Astrocyte of the cerebellum (primary cell): ENCODE measurements around the gene AFF2.

Source experiments
- DNase-seq: peaks from one replicate; pipeline ENCODE4 v3.0.0-alpha.2; 2011; ENCODE audit warnings: low read depth
- H3K4me3 ChIP-seq: 2 replicates; pipeline ENCODE4 v1.5.1; 2011; ENCODE audit warnings: mild to moderate bottlenecking, low read depth, low read length, moderate library complexity
- in situ Hi-C: cut with HindIII; loops from 2 replicates; pipeline ENCODE4 v1.10.0; 2017; ENCODE audit warnings: low sequenced_read_pairs
- TF ChIP-seq, protein P1 (sequence below): IDR thresholded peaks from 2 replicates; pipeline ENCODE4 v1.5.1; 2012; ENCODE audit warnings: low read length, low read depth, moderate library complexity, mild to moderate bottlenecking; ENCODE audit errors: missing control alignments

Gene AFF2

DNA sequence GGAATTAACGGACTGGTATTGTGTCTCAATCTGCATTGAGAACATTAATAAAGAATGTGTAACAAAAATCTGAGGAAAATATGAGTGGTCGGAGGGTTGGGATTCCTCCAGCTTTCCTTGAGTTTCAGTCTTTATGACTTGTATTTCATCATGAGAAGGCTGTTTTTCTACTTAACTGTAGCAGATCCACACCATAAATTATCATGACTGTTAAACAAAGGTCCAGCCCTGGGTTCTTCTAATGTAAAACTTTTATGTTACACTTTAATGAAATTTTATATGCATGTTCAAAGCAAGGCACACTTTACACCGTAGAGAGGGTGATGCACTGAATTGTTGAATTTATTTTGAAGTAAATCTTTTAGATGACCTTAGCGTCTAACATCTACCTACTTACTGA is 7.0 kb downstream of the AFF2 start:
- in situ Hi-C loops: no loop called here
- no peak overlapping the region for H3K4me3 ChIP-seq
- TF ChIP-seq, protein P1, sequence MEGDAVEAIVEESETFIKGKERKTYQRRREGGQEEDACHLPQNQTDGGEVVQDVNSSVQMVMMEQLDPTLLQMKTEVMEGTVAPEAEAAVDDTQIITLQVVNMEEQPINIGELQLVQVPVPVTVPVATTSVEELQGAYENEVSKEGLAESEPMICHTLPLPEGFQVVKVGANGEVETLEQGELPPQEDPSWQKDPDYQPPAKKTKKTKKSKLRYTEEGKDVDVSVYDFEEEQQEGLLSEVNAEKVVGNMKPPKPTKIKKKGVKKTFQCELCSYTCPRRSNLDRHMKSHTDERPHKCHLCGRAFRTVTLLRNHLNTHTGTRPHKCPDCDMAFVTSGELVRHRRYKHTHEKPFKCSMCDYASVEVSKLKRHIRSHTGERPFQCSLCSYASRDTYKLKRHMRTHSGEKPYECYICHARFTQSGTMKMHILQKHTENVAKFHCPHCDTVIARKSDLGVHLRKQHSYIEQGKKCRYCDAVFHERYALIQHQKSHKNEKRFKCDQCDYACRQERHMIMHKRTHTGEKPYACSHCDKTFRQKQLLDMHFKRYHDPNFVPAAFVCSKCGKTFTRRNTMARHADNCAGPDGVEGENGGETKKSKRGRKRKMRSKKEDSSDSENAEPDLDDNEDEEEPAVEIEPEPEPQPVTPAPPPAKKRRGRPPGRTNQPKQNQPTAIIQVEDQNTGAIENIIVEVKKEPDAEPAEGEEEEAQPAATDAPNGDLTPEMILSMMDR: no peak
- no peak for DNase-seq

DNA sequence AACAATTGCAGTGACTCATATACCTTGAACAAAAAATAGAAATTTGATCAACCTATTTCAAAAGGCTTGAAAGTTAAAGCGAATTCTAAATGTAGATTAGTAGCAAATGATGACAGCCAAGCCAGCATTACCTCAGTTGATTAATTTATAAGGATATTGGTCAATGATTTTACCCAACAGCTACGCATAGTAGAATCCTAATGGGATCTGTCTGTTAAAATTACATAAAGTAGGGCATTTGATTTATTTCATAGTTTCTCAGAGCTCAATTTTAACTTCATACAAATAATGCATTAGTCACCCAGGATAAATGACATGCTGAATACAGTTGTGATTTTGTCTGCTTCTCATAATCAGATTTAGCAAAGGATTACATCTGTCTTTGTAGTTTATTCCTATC is 12.0 kb downstream of the AFF2 start:
- TF ChIP-seq, protein P1: no peak
- H3K4me3 ChIP-seq: no peak overlapping the region
- no peak for DNase-seq
- in situ Hi-C loops: no loop called here

DNA sequence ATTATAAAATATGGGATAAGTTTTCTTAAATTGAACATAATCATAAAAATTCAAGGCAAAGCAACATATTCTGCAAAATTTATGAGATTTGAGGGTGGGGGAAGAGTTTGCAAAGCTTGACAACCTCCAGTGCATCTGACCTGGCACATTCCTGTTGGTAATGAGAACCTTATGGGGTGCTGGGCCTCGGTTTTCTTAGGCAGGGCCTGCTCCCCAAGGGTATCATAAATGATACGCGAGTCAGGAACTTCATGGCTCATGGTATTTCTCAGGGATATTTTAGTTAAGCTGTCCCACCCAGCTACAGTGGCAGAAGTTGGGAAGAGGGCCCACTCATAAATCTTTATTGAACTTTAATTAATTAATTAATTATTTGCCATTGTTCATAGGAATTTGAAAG is 13.2 kb downstream of the AFF2 start:
- no peak overlapping the region for H3K4me3 ChIP-seq
- TF ChIP-seq, protein P1: no peak
- DNase-seq: no peak
- in situ Hi-C loops: no loop called here

DNA sequence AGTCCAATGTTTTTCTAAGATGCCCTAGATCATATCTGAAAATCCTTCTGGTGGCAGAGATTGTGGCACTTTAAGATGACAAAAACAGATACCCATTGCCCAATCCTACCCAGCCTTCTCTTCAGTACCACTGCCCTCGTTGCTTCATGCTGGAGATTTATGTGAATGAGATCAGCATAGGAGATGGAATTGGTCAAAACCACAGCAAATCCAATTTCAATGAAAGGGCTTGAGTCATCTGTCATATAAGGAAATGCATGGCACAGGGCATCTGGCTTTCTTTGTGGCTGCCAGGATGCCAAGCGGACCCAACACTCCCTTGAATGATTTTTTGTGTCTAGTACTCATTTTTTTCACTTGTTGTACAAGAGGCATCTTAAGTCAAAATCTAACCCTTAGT is 16.8 kb downstream of the AFF2 start:
- TF ChIP-seq, protein P1: no peak
- in situ Hi-C loops: no loop called here
- DNase-seq: no peak
- H3K4me3 ChIP-seq: no peak overlapping the region

DNA sequence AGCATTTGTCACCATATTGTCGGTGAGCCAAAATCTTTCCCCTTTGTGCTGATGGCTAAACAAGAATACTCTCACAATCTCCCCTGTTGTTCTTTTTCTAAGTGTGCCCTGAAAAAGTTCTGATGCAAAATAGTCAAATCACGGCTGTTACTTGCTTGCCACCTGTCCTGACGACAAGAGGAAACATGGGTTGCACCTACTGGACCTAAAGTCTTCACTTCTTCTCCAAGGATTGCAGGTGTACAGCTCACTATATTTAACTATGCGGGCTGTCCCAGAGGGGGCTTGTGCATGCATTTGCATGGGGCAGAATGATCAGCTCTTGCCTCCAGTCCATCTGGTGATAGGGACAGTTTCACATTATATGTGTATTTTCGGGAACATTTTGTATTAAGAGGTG is 21.6 kb downstream of the AFF2 start:
- in situ Hi-C loops: no loop called here
- no peak for DNase-seq
- H3K4me3 ChIP-seq: no peak overlapping the region
- TF ChIP-seq, protein P1: no peak

DNA sequence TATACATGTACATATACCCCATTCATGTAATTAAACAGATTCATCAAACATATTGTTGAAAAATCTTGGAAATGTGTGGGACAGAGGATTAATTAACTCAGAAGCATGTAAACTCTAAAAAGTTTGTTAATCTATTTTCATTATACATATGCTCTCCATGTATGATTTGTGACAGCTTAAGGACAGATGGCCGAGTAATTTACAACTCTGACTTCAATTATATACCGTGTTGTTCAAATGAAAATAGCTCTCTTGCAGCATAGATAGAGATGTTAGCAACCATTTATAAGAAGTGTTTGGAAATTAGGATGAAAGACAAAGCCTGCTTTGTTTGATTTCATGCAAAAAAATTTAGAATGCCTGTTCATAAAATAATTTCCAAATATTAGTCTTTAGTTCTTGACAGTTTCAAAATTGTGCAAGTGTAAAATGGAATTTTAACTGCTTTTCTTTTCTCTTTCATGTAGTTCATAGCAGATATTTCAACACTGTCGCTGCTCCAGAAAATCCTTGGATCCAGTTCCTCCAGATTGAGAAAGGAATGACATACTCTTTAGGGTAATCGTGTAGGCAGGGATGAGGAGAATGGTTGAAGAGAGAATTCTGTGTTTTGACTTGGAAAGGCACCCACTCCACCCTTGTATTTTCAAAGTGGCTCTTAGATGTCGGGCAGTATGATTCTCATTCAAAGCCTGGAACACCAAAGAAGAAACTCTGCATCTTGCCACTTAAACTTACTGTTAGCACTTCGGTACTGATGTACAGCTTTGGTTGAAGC is 23.1 kb downstream of the AFF2 start:
- in situ Hi-C loops: no loop called here
- DNase-seq: no peak
- TF ChIP-seq, protein P1: no peak

More for the DNA sequence above, 23.1 kb downstream of the AFF2 start:
- H3K4me3 ChIP-seq: no peak overlapping the region
